Neutrophil (primary cell): ENCODE measurements around the gene TRA2A.

Source experiments
- H3K27ac ChIP-seq: fragments of 200-600 bp; sonication (generic); 2 replicates; pipeline ENCODE4 v1.5.1; 2016; ENCODE audit warnings: mild to moderate bottlenecking, moderate library complexity
- H3K27me3 ChIP-seq: fragments of 200-600 bp; sonication (generic); 2 replicates; pipeline ENCODE4 v1.6.0; 2016; ENCODE audit warnings: mild to moderate bottlenecking
- H3K36me3 ChIP-seq: fragments of 200-600 bp; sonication (generic); 2 replicates; pipeline ENCODE4 v1.5.1; 2017
- H3K4me1 ChIP-seq, 2 experiments: fragments of 200-600 bp in 1 of 2; sonication (generic) in 1 of 2; 1 replicate in 1 of 2; 2 replicates in 1 of 2; pipeline versions ENCODE4 v1.5.1 to v1.6.1; 2013 to 2016; ENCODE audit warnings: low read depth in 1 of 2, low read length in 1 of 2, mild to moderate bottlenecking in 1 of 2, moderate library complexity in 1 of 2; ENCODE audit not compliant: control insufficient read depth in 1 of 2, insufficient read depth in 1 of 2
- H3K4me3 ChIP-seq, 2 experiments: fragments of 200-600 bp in 1 of 2; sonication (generic) in 1 of 2; 1 replicate in 1 of 2; 2 replicates in 1 of 2; pipeline ENCODE4 v1.5.1; 2013 to 2016; ENCODE audit warnings: low read depth in 1 of 2, low read length in 1 of 2, mild to moderate bottlenecking in 1 of 2, moderate library complexity in 1 of 2
- H3K9me3 ChIP-seq: fragments of 200-600 bp; sonication (generic); 2 replicates; pipeline ENCODE4 v1.5.1; 2016
- CTCF ChIP-seq: fragments of 200-600 bp; sonication (generic); IDR thresholded peaks from 2 replicates; pipeline ENCODE4 v1.5.1; 2016; ENCODE audit warnings: antibody characterized with exemption

Gene TRA2A

GRCh38 chr7:23474094-23474828 lies 57.5 kb downstream of the TRA2A start:
- no peaks in the 10 kb centered on the region for H3K9me3 ChIP-seq
- no peak for TF ChIP-seq CTCF
- peaks cover 39 to 43% of the 10 kb centered on the region in 2 experiments for H3K4me1 ChIP-seq
- no peak overlapping the region for H3K27ac ChIP-seq
- H3K27me3 ChIP-seq, result peaks cover 100% of the 10 kb centered on the region
- no peaks in the 10 kb centered on the region for H3K36me3 ChIP-seq
- H3K4me3 ChIP-seq, result peak overlapping the region; percentile 77 to 93

GRCh38 chr7:23473844-23474093 lies 58.0 kb downstream of the TRA2A start:
- peaks cover 41 to 48% of the 10 kb centered on the region in 2 experiments for H3K4me1 ChIP-seq
- no peak overlapping the region for H3K27ac ChIP-seq
- no peaks in the 10 kb centered on the region for H3K36me3 ChIP-seq
- no peak for TF ChIP-seq CTCF
- no peaks in the 10 kb centered on the region for H3K9me3 ChIP-seq
- peak overlapping the region; percentile 77 to 93 for H3K4me3 ChIP-seq
- peaks cover 100% of the 10 kb centered on the region for H3K27me3 ChIP-seq

GRCh38 chr7:23472956-23473843 lies 58.6 kb downstream of the TRA2A start:
- peak overlapping the region; percentile 77 to 93 for H3K4me3 ChIP-seq
- no peak overlapping the region for H3K27ac ChIP-seq
- H3K36me3 ChIP-seq, result no peaks in the 10 kb centered on the region
- H3K27me3 ChIP-seq, result peaks cover 100% of the 10 kb centered on the region
- peaks cover 46 to 54% of the 10 kb centered on the region in 2 experiments for H3K4me1 ChIP-seq
- no peak for TF ChIP-seq CTCF
- H3K9me3 ChIP-seq, result no peaks in the 10 kb centered on the region

GRCh38 chr7:23472556-23472955 lies 59.2 kb downstream of the TRA2A start:
- Histone ChIP-seq H3K9me3 (no peaks in the 10 kb centered on the region), H3K27ac (no peak overlapping the region), H3K4me1 (peaks cover 52 to 60% of the 10 kb centered on the region in 2 experiments), H3K4me3 (peak overlapping the region in 1 of 2 experiments; percentile 95), H3K36me3 (no peaks in the 10 kb centered on the region), H3K27me3 (peaks cover 100% of the 10 kb centered on the region)
- no peak for TF ChIP-seq CTCF

- Histone ChIP-seq H3K4me1 (peaks cover 58 to 60% of the 10 kb centered on the region in 2 experiments), H3K27me3 (peaks cover 100% of the 10 kb centered on the region), H3K27ac (no peak overlapping the region), H3K9me3 (no peaks in the 10 kb centered on the region), H3K36me3 (no peaks in the 10 kb centered on the region), H3K4me3 (peak overlapping the region in 1 of 2 experiments; percentile 95)
- no peak for TF ChIP-seq CTCF
These were observed 59.7 kb downstream of the TRA2A start for GRCh38 chr7:23472046-23472445.
